ENCODE measurements around the gene CLASRP. TPM values are rescaled to one million over a fixed set of nuclear protein-coding genes. Genes with fewer than 3 reads are reported as not detected.

The CLASRP gene
- total and polyA plus RNA-seq, 2 of the 8 experiments (the other 6 are each of a cell fraction or from before 2014, with no cell fraction given), result 22.3 to 71.7 TPM

DNA sequence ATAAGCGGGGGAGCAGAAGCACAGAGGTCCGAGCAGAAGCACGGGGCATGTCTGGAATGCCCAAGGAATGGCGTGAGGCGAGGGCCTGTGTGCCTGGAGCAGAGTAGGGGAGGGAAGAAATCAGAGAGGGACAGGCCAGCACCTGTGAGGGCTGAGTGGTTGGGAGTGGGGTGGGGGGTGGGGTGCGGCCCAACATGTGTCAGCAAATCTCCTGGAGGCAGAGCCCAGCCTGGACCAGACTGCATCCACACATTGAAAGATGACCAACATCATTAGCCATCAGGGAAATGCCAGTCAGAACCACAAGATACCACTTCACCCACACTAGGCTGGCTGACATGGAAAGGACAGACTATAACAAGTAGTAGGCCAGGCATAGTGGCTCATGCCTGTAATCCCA, 11.2 kb downstream of the CLASRP start:
- Histone ChIP-seq H2BK120ac (replicated peaks; ENCODE audit: low read depth, low read length) (no peak overlapping the region), H3K79me2 (ENCODE audit: control insufficient read depth in 1 of 2, insufficient read depth in 2 of 2, low read length in 2 of 2) (peaks cover 0 to 45% of the 10 kb centered on the region in 2 experiments; a peak in 2 of 4 replicates), H3K23me2 (ENCODE audit: low read depth, low read length) (no peaks in the 10 kb centered on the region), H3K27me3 (replicated peaks in 1 of 4; ENCODE audit: control insufficient read depth in 3 of 4, extremely low read depth in 1 of 4, insufficient read depth in 3 of 4, low read length in 3 of 4) (no peaks in the 10 kb centered on the region), H2BK12ac (ENCODE audit: low read depth, low read length) (no peak overlapping the region), H4K8ac (ENCODE audit: extremely low read depth, insufficient read depth, low read length) (no peak overlapping the region), H3K4ac (replicated peaks; ENCODE audit: insufficient read length, low read depth, low read length) (no peak overlapping the region), H3K9ac (replicated peaks in 1 of 4; ENCODE audit: extremely low read depth in 1 of 4, low read depth in 3 of 4, low read length in 3 of 4) (no peak overlapping the region), H3K4me3 (ENCODE audit: extremely low read depth in 1 of 4, insufficient read depth in 2 of 4, low read depth in 3 of 4, low read length in 4 of 4) (no peak overlapping the region), H2BK15ac (ENCODE audit: low read length) (no peak overlapping the region), H3K9me3 (ENCODE audit: insufficient read depth in 2 of 2, low read depth in 1 of 2, low read length in 1 of 2) (no peaks in the 10 kb centered on the region), H2BK20ac (ENCODE audit: low read length) (no peak overlapping the region), H2BK5ac (ENCODE audit: low read depth, low read length) (no peak overlapping the region; the same call in 1 of the 2 replicates), H3K56ac (replicated peaks; ENCODE audit: insufficient read length, low read depth, low read length) (no peak overlapping the region), H3K4me2 (ENCODE audit: insufficient read depth in 1 of 2, low read depth in 2 of 2, low read length in 2 of 2) (no peak overlapping the region), H2AK5ac (ENCODE audit: low read depth, low read length) (no peak overlapping the region), H3K4me1 (replicated peaks in 1 of 4; ENCODE audit: control insufficient read depth in 3 of 4, insufficient read depth in 4 of 4, low read length in 3 of 4) (no peaks in the 10 kb centered on the region), H3K27ac (ENCODE audit: low read depth, low read length) (no peak overlapping the region), H2AFZ (ENCODE audit: low read length) (no peak overlapping the region), H3K18ac (ENCODE audit: extremely low read depth, low read length) (no peak overlapping the region), H3K23ac (ENCODE audit: insufficient read length) (no peak overlapping the region), H4K91ac (replicated peaks; ENCODE audit: insufficient read length, low read length) (no peak overlapping the region), H3K36me3 (ENCODE audit: control insufficient read depth in 2 of 4, insufficient read depth in 4 of 4, low read length in 3 of 4) (peaks cover 2 to 31% (median 10%) of the 10 kb centered on the region in 4 experiments; a peak in 6 of 8 replicates), H4K5ac (ENCODE audit: insufficient read length, low read depth, low read length) (no peak overlapping the region), H4K20me1 (replicated peaks in 1 of 2; ENCODE audit: control insufficient read depth in 1 of 2, insufficient read depth in 2 of 2, low read length in 2 of 2) (peaks cover 17 to 20% of the 10 kb centered on the region in 2 experiments), H3K14ac (ENCODE audit: insufficient read length) (no peak overlapping the region), H3K79me1 (ENCODE audit: low read depth, low read length) (peaks cover 11% of the 10 kb centered on the region)
- FAIRE-seq (no peak), DNase-seq (ENCODE audit: low read depth in 1 of 2, low spot score in 2 of 2) (no peak)
- POLR2A ChIA-PET (ENCODE audit: partially characterized antibody), result interaction anchor here (1.1 to 1.5 kb wide), 7 partner anchors 9 to 30 kb away, joined by 3 to 11 read pairs (median 3); partner anchors contain the start of gene CLASRP
- 98% methylated on average over 5 of the region's 6 CpGs; no CpG with 5 or more reads in 1 of the 2 experiments for WGBS, 2 experiments (ENCODE audit: extremely low coverage in 1 of 2, insufficient coverage in 1 of 2, insufficient read length in 1 of 2, insufficient replicate concordance in 2 of 2, low coverage in 1 of 2, low lambda C conversion rate in 2 of 2, missing lambda C conversion rate in 1 of 2)
- CTCF ChIA-PET (ENCODE audit: partially characterized antibody), result interaction anchor here (1.4 to 2.3 kb wide), 5 partner anchors 10 to 87 kb away, joined by 3 to 11 read pairs (median 5); no protein-coding TSS in a partner anchor
- TF ChIP-seq RAD21 (IDR thresholded peaks at IDR 0.05 in 1 of 2, conservative IDR thresholded peaks at IDR 0.05 in 1 of 2; ENCODE audit: low read depth in 2 of 2, low read length in 2 of 2) (no peak), TAF1 (IDR thresholded peaks at IDR 0.05; ENCODE audit: low read depth, low read length) (no peak), HDAC6 (IDR thresholded peaks at IDR 0.05; ENCODE audit: low read depth, low read length) (no peak), RNF2 (IDR thresholded peaks at IDR 0.05; ENCODE audit: borderline replicate concordance, low read depth, low read length, missing control alignments, poor library complexity, severe bottlenecking) (no peak), BRCA1 (IDR thresholded peaks at IDR 0.05; ENCODE audit: low read depth, low read length) (no peak), CBX5 (IDR thresholded peaks at IDR 0.05; ENCODE audit: low read depth, low read length) (no peak), SRF (IDR thresholded peaks at IDR 0.05; ENCODE audit: low read depth, low read length) (no peak), CBX8 (IDR thresholded peaks at IDR 0.05; ENCODE audit: borderline replicate concordance, low read depth, low read length) (no peak), POLR2AphosphoS5 (IDR thresholded peaks at IDR 0.05; ENCODE audit: low read depth, low read length) (no peak), POLR2A (IDR thresholded peaks at IDR 0.05; ENCODE audit: control extremely low read depth in 1 of 2, low read depth in 2 of 2, low read length in 2 of 2) (no peak)
- TF ChIP-seq, protein P1, sequence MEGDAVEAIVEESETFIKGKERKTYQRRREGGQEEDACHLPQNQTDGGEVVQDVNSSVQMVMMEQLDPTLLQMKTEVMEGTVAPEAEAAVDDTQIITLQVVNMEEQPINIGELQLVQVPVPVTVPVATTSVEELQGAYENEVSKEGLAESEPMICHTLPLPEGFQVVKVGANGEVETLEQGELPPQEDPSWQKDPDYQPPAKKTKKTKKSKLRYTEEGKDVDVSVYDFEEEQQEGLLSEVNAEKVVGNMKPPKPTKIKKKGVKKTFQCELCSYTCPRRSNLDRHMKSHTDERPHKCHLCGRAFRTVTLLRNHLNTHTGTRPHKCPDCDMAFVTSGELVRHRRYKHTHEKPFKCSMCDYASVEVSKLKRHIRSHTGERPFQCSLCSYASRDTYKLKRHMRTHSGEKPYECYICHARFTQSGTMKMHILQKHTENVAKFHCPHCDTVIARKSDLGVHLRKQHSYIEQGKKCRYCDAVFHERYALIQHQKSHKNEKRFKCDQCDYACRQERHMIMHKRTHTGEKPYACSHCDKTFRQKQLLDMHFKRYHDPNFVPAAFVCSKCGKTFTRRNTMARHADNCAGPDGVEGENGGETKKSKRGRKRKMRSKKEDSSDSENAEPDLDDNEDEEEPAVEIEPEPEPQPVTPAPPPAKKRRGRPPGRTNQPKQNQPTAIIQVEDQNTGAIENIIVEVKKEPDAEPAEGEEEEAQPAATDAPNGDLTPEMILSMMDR (IDR thresholded peaks at IDR 0.05; ENCODE audit: control extremely low read depth in 1 of 3, insufficient read depth in 1 of 3, low read depth in 1 of 3, low read length in 3 of 3), result no peak

All from H1 (cell line).